GM12878 (cell line): Measurements from ENCODE around the gene VIT. TPM values are rescaled to one million over a fixed set of nuclear protein-coding genes. Genes with fewer than 3 reads are reported as not detected.

Experiments
- ATAC-seq: fragments of 200-7000 bp; cut with Tn5 transposase; 3 replicates; pipeline ENCODE4 v1.9.1; 2020; ENCODE audit warnings: mild to moderate bottlenecking, moderate library complexity
- BruUV-seq: library from RNA; stranded (reverse); fragments of 400-500 nt; replicated peaks from 2 replicates; lab custom pipeline; 2021; lab: Mats Ljungman, UMichigan
- CTCF ChIA-PET: fragments of 300-600 bp; sonication (Branson Sonifier 250); formaldehyde crosslinking; extraction: SDS; loops from one replicate; lab custom pipeline; 2021; ENCODE audit warnings: inconsistent platforms; lab: Yijun Ruan, JAX
- POLR2A ChIA-PET: fragments of 350-600 bp; formaldehyde crosslinking; extraction: SDS; loops from one replicate; lab custom pipeline; 2021; ENCODE audit warnings: inconsistent platforms; lab: Charles Lee
- RAD21 ChIA-PET: fragments of 300-600 bp; sonication (Branson Sonifier 250); formaldehyde crosslinking; loops from one replicate; lab custom pipeline; 2023; ENCODE audit warnings: antibody characterized with exemption; ENCODE audit not compliant: unreplicated experiment; lab: Charles Lee
- SMC1A ChIA-PET: fragments of 300-600 bp; sonication (Branson Sonifier 250); formaldehyde crosslinking; loops from one replicate; lab custom pipeline; 2023; ENCODE audit not compliant: unreplicated experiment, uncharacterized antibody; lab: Charles Lee
- DNase-seq: peaks from one replicate; pipeline ENCODE4 v3.0.0-alpha.2; 2011; ENCODE audit warnings: low read depth, low spot score
- FAIRE-seq: peaks from 3 replicates; lab custom pipeline; 2011; peaks lifted over from hg19 to GRCh38; lab: Jason Lieb, UNC
- H2AFZ ChIP-seq: 2 replicates; pipeline ENCODE4 v1.6.0; 2011; ENCODE audit warnings: low read depth, low read length, control low read depth; ENCODE audit not compliant: control insufficient read depth
- H3K27ac ChIP-seq: 2 replicates; pipeline ENCODE4 v1.5.1; 2011; ENCODE audit warnings: control low read depth; ENCODE audit not compliant: control insufficient read depth, insufficient read depth
- H3K27me3 ChIP-seq, 2 experiments: replicated peaks in 1 of 2; 2 replicates each; pipeline versions ENCODE4 v1.6.0 to v1.6.1; 2011; ENCODE audit warnings: low read length in 1 of 2; ENCODE audit not compliant: control insufficient read depth in 2 of 2, insufficient read depth in 2 of 2
- H3K36me3 ChIP-seq, 2 experiments: 2 replicates each; pipeline ENCODE4 v1.5.1; 2011; ENCODE audit warnings: low read length in 1 of 2; ENCODE audit not compliant: control insufficient read depth in 2 of 2, insufficient read depth in 2 of 2
- H3K4me1 ChIP-seq: 2 replicates; pipeline ENCODE4 v1.6.1; 2011; ENCODE audit warnings: mild to moderate bottlenecking, low read length, moderate library complexity, mixed read lengths; ENCODE audit not compliant: control insufficient read depth, insufficient read depth
- H3K4me2 ChIP-seq: 2 replicates; pipeline ENCODE4 v1.6.0; 2011; ENCODE audit warnings: control low read depth; ENCODE audit not compliant: control insufficient read depth, insufficient read depth
- H3K4me3 ChIP-seq: fragments of 200-600 bp; sonication (generic); 2 replicates; pipeline ENCODE4 v1.5.1; 2016
- H3K79me2 ChIP-seq: 2 replicates; pipeline ENCODE4 v1.6.0; 2011; ENCODE audit warnings: low read length; ENCODE audit not compliant: control insufficient read depth, insufficient read depth
- H3K9ac ChIP-seq: 2 replicates; pipeline ENCODE4 v1.8.0; 2011; ENCODE audit warnings: low read length, control low read depth, mixed read lengths; ENCODE audit not compliant: control insufficient read depth, insufficient read depth
- H3K9me3 ChIP-seq: replicated peaks from 3 replicates; pipeline ENCODE4 v1.5.1; 2011; ENCODE audit warnings: mild to moderate bottlenecking, low read length; ENCODE audit not compliant: control insufficient read depth, insufficient read depth
- H4K20me1 ChIP-seq: 2 replicates; pipeline ENCODE4 v1.6.0; 2011; ENCODE audit not compliant: control insufficient read depth, insufficient read depth
- ATF7 ChIP-seq: fragments of 450-650 bp; IDR thresholded peaks from 2 replicates; pipeline ENCODE4 v1.6.1; 2016; ENCODE audit warnings: low read depth, mild to moderate bottlenecking
- FOXK2 ChIP-seq: fragments of 450-650 bp; IDR thresholded peaks from 2 replicates; pipeline ENCODE4 v1.6.1; 2017; ENCODE audit warnings: mild to moderate bottlenecking, moderate library complexity
- IKZF1 ChIP-seq: fragments of 450-650 bp; conservative IDR thresholded peaks from 2 replicates; pipeline ENCODE4 v1.6.1; 2017; ENCODE audit warnings: antibody characterized with exemption, mild to moderate bottlenecking
- MEF2B ChIP-seq: fragments of 450-650 bp; IDR thresholded peaks from 2 replicates; pipeline ENCODE4 v1.6.1; 2018; ENCODE audit warnings: mild to moderate bottlenecking, moderate library complexity; ENCODE audit not compliant: partially characterized antibody, poor library complexity, severe bottlenecking
- MTA3 ChIP-seq: IDR thresholded peaks from 2 replicates; pipeline ENCODE4 v1.6.1; 2012; ENCODE audit warnings: low read length, inconsistent platforms, borderline replicate concordance
- NR2C1 ChIP-seq: fragments of 450-650 bp; IDR thresholded peaks from 2 replicates; pipeline ENCODE4 v1.6.1; 2017; ENCODE audit warnings: antibody characterized with exemption, mild to moderate bottlenecking, moderate library complexity
- NR2F1 ChIP-seq: fragments of 450-650 bp; conservative IDR thresholded peaks from 2 replicates; pipeline ENCODE4 v1.6.1; 2017; ENCODE audit warnings: mild to moderate bottlenecking
- SP1 ChIP-seq: IDR thresholded peaks from one replicate; pipeline ENCODE4 v1.6.1; 2011; ENCODE audit warnings: low read depth, low read length
- SREBF1 ChIP-seq: IDR thresholded peaks from 2 replicates; pipeline ENCODE4 v1.6.1; 2012; ENCODE audit warnings: mild to moderate bottlenecking, low read length
- TCF7 ChIP-seq: IDR thresholded peaks from 2 replicates; pipeline ENCODE4 v1.6.1; 2014; ENCODE audit warnings: antibody characterized with exemption, borderline replicate concordance
- YBX1 ChIP-seq: fragments of 450-650 bp; IDR thresholded peaks from 2 replicates; pipeline ENCODE4 v1.6.1; 2016; ENCODE audit warnings: antibody characterized with exemption
- ZNF24 ChIP-seq: fragments of 450-650 bp; IDR thresholded peaks from 2 replicates; pipeline ENCODE4 v1.6.1; 2017; ENCODE audit warnings: antibody characterized with exemption, mild to moderate bottlenecking
- WGBS: methylation state at CpG from one replicate; pipeline ENCODE4 v1.1.6; 2016; ENCODE audit warnings: low lambda C conversion rate; ENCODE audit not compliant: insufficient replicate concordance, insufficient coverage; ENCODE audit errors: missing lambda C conversion rate; 5-methylcytosine and 5-hydroxymethylcytosine counted together
- in situ Hi-C: fragments of 300-500 bp; cut with MboI; formaldehyde crosslinking; loops from 9 replicates; pipeline ENCODE4 v1.14.3; 2018; ENCODE audit warnings: mixed read lengths
- intact Hi-C: fragments of 100-400 bp; cut with micrococcal nuclease; formaldehyde crosslinking; loops from one replicate; pipeline ENCODE4 v1.14.2; 2022; ENCODE audit not compliant: unreplicated experiment
- polyA plus RNA-seq, 11 experiments: library from polyadenylated mRNA; depleted of rRNA in 4 of 11; unstranded in 6 of 11; stranded (reverse) in 5 of 11; fragments of >200 nt; fragmentation: Nextera tagmentation in 4 of 11; fragmentation: Illumina TruSeq in 1 of 11; extraction: Ambion mirVana in 4 of 11; extraction: Trizol in 1 of 11; gene quantifications; 1 replicate in 1 of 11; 2 replicates in 10 of 11; pipeline versions ENCODE4 v1.2.1 to v1.2.3, GENCODE V29; 2011 to 2016; ENCODE audit warnings: inconsistent platforms in 2 of 11, missing spikeins in 2 of 11, low read depth in 1 of 11
- total RNA-seq, 4 experiments: library from RNA; depleted of rRNA in 3 of 4; stranded (reverse); fragments of >200 nt in 3 of 4; fragmentation: Illumina TruSeq in 1 of 4; extraction: Trizol in 1 of 4; gene quantifications; 2 replicates each; pipeline versions ENCODE4 v1.2.1 to v1.2.3, GENCODE V29; 2013 to 2021
- TF ChIP-seq, protein P1 (sequence below): fragments of 450-650 bp; formaldehyde crosslinking; IDR thresholded peaks from 2 replicates; pipeline ENCODE4 v1.4.0; 2020; ENCODE audit warnings: mild to moderate bottlenecking, moderate library complexity
- TF ChIP-seq, protein P2 (sequence below): fragments of 450-650 bp; IDR thresholded peaks from 2 replicates; pipeline ENCODE4 v1.6.1; 2014; ENCODE audit warnings: mild to moderate bottlenecking

The VIT gene
- total and polyA plus RNA-seq, 10 of the 15 experiments (the other 5 are each of a cell fraction or from before 2014, with no cell fraction given) = 0.05 to 0.14 TPM; not detected in 8

DNA sequence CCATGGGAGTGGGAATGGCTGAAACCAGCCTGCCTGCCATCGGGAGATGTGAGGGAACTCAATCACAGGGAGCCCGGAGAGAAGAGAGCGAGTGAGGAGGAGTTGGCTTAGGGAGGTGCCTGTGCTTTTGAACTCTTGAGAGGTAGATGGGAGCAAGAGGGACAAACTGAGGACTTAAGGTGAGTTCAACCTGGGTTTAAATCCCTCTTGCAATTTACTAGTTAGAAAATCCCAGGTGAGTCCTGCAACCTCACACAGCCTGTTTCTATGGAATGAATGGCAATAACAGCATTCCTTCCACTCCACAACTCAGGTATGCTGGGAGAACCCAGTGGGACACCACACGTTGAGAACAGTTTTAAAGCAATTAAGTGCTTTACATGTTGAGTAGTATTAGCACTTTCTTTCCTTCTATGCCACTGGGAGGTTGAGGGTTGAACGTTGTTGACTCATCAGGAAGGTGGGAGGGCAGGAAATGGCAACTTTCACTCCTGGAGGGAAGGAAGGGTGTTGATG lies 57.3 kb downstream of the VIT start (continued):
- TF ChIP-seq, protein P1, sequence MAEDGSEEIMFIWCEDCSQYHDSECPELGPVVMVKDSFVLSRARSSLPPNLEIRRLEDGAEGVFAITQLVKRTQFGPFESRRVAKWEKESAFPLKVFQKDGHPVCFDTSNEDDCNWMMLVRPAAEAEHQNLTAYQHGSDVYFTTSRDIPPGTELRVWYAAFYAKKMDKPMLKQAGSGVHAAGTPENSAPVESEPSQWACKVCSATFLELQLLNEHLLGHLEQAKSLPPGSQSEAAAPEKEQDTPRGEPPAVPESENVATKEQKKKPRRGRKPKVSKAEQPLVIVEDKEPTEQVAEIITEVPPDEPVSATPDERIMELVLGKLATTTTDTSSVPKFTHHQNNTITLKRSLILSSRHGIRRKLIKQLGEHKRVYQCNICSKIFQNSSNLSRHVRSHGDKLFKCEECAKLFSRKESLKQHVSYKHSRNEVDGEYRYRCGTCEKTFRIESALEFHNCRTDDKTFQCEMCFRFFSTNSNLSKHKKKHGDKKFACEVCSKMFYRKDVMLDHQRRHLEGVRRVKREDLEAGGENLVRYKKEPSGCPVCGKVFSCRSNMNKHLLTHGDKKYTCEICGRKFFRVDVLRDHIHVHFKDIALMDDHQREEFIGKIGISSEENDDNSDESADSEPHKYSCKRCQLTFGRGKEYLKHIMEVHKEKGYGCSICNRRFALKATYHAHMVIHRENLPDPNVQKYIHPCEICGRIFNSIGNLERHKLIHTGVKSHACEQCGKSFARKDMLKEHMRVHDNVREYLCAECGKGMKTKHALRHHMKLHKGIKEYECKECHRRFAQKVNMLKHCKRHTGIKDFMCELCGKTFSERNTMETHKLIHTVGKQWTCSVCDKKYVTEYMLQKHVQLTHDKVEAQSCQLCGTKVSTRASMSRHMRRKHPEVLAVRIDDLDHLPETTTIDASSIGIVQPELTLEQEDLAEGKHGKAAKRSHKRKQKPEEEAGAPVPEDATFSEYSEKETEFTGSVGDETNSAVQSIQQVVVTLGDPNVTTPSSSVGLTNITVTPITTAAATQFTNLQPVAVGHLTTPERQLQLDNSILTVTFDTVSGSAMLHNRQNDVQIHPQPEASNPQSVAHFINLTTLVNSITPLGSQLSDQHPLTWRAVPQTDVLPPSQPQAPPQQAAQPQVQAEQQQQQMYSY (CRISPR knock-in tag) = no peak
- TF ChIP-seq SP1 (no peak), MEF2B (no peak), ATF7 (no peak)

DNA sequence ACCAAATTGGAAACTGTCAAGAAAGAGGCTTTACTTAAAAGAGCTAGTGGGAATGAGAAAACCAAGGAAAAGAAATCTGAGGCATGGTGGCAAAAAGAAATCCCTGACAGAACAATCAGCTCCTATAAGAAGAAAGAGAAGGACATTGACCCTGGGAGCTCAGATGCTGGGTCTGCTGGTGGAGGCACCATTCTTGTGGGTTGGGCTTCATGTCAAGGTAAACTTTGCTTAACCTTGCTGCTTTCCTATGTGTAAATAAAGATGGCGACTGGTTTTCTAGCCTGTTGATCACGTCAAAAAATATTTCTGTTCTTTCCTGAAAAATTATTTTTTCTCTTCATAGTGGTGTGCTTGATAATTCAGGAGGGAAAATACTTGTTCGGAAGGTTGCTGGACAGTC lies 58.1 kb downstream of the VIT start:
- no peak overlapping the region for H3K27ac ChIP-seq
- TF ChIP-seq, protein P2, sequence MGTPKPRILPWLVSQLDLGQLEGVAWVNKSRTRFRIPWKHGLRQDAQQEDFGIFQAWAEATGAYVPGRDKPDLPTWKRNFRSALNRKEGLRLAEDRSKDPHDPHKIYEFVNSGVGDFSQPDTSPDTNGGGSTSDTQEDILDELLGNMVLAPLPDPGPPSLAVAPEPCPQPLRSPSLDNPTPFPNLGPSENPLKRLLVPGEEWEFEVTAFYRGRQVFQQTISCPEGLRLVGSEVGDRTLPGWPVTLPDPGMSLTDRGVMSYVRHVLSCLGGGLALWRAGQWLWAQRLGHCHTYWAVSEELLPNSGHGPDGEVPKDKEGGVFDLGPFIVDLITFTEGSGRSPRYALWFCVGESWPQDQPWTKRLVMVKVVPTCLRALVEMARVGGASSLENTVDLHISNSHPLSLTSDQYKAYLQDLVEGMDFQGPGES = no peak
- TF ChIP-seq SREBF1 (no peak), NR2F1 (no peak), FOXK2 (no peak), TCF7 (no peak), YBX1 (no peak), ZNF24 (no peak), IKZF1 (no peak), NR2C1 (no peak), MTA3 (no peak)
- DNase-seq (no peak), FAIRE-seq (no peak), ATAC-seq (no peak)
- CTCF ChIA-PET = no interaction called here
- H3K9ac ChIP-seq = no peak overlapping the region
- H3K79me2 ChIP-seq = no peaks in the 10 kb centered on the region
- no peak overlapping the region for H3K4me3 ChIP-seq
- no peaks in the 10 kb centered on the region for H4K20me1 ChIP-seq
- no peaks in the 10 kb centered on the region for H3K9me3 ChIP-seq
- RAD21 ChIA-PET = no interaction called here
- 53% methylated on average over 3 of the region's 3 CpGs for WGBS
- H3K4me2 ChIP-seq = no peak overlapping the region
- no TSS peak for BruUV-seq
- POLR2A ChIA-PET = no interaction called here
- intact Hi-C loops (no loop called here), in situ Hi-C loops (no loop called here)
- no peaks in the 10 kb centered on the region; a peak in 1 of 4 replicates for H3K27me3 ChIP-seq
- no peak overlapping the region for H2AFZ ChIP-seq
- SMC1A ChIA-PET = no interaction called here
- no peaks in the 10 kb centered on the region for H3K36me3 ChIP-seq
- H3K4me1 ChIP-seq = no peaks in the 10 kb centered on the region
